Activated T-cell treated with anti-CD3 and anti-CD28 coated beads for 4 hours (primary cell): ENCODE results near the gene PVRIG.
"Not testable (repeated sequence)": the region's sequence is repeated elsewhere in the genome, so short reads cannot be mapped to it uniquely, and the experiment has no call there.

Source experiments
- DNase-seq: peaks from one replicate; pipeline ENCODE4 v3.0.0-alpha.2; 2020

The PVRIG gene

GRCh38 chr7:100195901-100196322 lies 23.8 kb upstream of the PVRIG start:
- DNase-seq, result not testable (repeated sequence)

DNA sequence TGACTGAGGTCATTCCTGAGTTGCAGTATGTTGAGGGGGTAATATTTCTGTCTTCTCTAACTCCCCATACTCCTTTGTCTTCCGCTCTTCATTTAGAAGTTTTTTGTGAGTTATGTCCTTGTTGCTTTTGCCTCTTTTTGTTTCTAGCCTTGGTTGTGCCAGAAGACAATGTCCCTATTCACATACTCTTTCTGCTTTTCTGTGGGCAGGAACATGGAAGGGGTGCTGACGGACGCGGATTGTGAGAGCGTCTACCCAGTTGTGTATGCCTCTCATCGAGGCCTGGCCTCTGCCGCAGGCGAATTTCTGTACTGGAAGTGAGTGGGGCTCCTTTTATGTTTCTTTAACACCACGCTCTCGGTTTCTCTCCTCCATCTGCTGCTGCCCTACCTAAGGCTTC lies 21.5 kb upstream of the PVRIG start:
- DNase-seq, result no peak

DNA sequence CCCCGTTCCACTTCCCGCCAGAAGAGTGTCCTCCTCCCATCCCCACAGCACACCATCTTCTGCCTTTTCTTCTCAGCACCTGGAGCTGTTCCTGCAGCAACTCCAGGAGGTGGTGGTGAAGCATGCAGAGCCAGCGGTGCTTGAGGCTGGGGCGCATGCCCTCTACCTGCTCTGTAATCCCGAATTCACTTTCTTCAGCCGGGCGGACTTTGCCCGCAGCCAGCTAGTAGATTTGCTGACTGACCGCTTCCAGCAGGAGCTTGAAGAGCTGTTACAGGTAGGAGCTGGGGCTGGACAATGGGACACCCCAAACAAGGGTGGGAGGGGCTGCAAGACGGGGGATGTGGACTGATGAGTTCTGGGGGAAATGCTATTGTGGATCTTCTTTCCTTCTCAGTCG lies 19.1 kb upstream of the PVRIG start:
- no peak for DNase-seq

- DNase-seq, result no peak
Measured at GRCh38 chr7:100204454-100204853, 15.3 kb upstream of the PVRIG start.

DNA sequence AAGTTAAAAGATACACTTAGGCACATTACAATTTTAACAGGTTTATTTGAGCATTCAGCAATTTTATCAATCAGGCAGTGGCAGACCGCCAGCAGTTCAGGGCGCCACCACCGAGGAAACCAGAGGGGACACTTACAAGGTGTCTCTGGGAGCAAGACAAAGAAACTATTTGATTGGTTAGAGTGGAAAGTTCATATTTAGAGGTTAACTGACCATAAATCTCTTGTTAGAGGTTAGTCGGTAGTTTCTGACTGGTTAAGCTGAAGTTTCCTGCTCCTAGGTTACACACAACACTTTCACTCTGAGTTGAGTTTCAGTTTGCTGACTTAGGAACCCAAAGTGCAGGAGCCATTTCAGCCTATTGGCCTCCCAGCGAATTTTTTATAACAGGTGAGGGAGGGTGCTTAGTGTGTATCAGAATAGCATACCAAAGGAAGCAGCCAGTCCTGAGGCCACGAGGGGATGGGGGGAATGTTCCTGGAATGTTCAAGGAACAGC lies 10.8 kb upstream of the PVRIG start:
- DNase-seq, result no peak

DNA sequence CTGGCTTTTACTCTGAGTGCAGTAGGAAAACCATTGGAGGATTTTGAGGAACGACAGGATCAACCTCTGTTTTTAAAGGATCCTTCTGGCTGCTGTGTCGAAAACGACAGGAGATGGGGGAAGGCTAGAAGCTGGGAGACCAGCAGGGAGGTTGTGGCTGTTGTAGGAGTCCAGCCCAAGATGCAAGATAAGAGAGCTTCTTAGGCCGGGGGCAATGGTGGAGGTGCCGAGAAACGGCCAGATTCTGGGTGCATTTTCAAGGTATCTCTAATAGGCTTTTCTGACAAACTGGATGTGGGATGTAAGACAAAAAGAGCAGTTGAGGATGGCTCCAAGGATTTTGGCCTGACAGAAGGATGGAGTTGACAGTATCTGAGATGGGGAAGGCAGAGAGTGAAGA lies 10.3 kb upstream of the PVRIG start:
- no peak for DNase-seq

GRCh38 chr7:100210805-100211204 lies 8.9 kb upstream of the PVRIG start:
- no peak for DNase-seq

DNA sequence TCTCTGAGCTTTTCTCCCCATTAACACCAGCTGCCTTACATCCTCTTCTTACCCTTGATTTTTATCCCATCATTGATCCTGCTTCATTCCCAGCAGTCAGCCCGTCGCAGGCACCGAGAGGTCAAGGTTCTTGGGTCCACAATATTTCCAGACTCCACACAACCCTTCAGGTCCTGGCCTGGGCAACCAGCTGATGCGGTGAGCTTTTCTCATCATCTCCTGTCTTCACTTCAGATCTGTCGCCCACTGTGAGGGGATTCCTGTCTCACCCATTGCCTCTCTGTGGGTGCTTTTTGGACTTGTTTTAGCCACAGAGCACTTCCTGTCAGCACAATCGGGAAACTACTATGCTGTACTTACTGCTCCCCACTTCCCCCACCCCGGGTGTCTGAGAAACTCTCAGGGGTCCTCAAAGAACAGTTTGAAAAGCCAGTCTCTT lies 8.4 kb upstream of the PVRIG start:
- DNase-seq, result no peak

DNA sequence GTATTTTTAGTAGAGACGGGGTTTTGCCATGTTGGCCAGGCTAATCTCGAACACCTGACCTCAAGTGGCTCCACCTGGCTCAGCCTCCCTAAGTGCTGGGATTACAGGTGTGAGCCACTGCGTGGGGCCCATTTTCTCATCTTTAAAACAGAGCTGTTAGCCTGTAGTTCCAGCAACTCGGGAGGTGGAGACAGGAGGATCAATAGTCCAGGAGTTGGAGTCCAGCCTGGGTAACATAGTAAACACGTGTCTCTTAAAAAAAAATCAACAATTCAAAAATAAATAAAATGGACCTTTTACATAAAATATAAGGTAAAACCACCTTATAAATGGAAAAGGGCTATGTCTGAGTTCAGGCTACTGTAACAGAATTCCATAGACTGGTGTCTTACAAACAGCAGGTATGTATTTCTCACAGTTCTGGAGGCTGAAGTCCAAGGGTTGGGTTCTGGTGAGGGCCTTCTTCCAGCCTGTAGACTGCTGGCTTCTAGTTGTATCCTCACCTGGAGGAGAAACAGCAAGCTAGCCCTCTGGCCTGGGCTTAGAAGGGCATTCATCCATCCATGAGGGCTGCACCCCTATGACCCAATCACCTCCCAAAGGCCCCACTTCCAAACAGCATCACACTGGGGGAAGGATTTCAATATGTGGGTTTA lies 7.0 kb upstream of the PVRIG start:
- DNase-seq, result no peak

DNA sequence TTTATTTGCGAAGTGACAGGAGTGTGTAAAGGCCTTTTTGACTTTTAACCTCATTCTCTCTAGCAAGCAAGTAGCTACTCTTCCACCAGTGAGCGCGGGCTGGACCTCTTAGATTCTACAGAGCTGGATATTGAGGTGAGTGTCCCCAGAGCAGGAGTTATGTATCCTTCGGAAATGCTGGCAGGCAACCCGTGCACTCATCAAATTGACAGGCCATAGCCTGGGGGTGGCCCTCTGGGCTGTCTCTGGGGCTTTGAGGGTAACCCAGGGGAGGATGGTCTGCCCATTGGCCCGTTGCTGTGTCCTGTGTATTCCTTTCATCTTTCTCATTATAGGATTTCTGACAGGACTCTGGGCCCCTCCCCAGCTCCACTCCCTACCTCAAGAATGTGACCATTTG lies 6.1 kb upstream of the PVRIG start:
- no peak for DNase-seq

- not testable (repeated sequence) for DNase-seq
Measured at GRCh38 chr7:100214356-100214755, 5.4 kb upstream of the PVRIG start.

DNA sequence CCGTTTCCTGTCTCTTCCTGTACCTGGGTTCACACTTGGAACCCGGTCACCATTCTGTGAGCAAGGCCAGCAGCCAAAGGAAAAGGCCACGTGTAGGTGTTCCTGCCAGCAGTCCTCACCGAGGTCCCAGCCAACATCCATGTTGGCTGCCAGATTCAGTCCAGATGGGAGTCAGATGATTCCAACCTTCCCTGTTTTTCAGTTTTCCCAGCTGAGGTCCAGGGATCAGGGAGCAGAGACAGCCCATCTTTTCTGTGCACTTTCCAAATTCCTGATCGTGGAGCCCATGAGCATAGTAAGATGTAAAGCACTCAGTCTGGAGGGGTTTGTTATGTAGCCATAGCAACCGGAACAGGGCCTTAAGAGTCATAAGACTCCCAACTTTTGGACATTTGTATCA lies 3.9 kb upstream of the PVRIG start:
- no peak for DNase-seq

DNA sequence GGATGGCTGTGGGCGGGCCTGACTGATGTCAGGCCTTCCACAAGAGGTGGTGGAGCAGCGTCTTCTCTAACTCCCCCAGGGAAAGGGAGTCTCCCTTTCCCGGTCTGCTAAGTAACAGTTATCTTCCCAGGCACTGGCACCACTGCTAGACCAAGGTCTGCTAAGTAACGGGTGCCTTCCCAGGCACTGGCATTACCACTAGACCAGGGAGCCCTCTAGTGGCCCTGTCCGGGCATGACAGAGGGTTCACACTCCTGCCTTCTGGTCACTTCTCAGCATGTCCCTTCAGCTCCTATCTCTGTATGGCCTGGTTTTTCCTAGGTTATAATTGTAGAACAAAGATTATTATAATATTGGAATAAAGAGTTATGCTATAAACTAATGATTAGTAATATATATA lies 1.8 kb upstream of the PVRIG start:
- peak; percentile 69 for DNase-seq

DNA sequence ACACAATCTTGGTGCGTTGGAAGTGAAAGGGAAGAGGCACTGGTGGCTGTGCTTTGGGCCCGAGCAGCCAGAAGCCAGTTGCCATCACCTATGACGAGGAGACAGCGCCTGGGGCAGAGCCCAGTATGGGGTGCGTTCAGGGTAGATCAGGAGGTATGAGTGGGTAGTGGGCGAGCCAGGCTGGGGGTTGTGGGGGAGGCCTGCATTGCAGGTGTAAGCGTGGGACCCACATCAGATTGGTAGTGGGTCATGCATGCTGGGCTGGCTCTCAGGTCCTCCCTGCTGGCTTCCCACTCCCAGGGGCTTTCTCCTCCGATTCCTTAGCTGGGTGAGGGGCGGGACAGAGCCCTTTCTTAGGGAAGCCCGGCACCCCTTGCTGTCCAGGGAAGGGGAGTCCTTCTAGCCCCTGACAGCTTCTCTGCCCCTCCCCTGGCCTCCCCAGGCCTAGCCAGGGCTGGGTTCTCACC lies 445 bp upstream of the PVRIG start:
- DNase-seq, result no peak

DNA sequence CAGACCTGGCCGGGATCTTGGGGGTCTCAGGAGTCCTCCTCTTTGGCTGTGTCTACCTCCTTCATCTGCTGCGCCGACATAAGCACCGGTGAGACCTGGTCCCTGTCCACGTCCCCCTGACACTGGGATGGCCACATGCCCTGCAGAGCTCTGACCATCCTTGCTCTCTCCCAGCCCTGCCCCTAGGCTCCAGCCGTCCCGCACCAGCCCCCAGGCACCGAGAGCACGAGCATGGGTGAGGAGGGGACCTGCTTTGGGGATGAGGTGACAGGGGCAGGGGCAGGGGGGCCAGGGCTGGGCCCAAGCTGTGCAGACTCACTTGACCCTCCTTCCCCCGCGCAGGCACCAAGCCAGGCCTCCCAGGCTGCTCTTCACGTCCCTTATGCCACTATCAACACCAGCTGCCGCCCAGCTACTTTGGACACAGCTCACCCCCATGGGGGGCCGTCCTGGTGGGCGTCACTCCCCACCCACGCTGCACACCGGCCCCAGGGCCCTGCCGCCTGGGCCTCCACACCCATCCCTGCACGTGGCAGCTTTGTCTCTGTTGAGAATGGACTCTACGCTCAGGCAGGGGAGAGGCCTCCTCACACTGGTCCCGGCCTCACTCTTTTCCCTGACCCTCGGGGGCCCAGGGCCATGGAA lies 959 bp downstream of the PVRIG start:
- DNase-seq, result no peak

GRCh38 chr7:100221231-100221718 lies 1.5 kb downstream of the PVRIG start:
- DNase-seq, result peak; percentile 70

- DNase-seq, result no peak
Measured at GRCh38 chr7:100221767-100222444, 2.2 kb downstream of the PVRIG start.

GRCh38 chr7:100222445-100223132 lies 2.8 kb downstream of the PVRIG start:
- DNase-seq, result no peak

DNA sequence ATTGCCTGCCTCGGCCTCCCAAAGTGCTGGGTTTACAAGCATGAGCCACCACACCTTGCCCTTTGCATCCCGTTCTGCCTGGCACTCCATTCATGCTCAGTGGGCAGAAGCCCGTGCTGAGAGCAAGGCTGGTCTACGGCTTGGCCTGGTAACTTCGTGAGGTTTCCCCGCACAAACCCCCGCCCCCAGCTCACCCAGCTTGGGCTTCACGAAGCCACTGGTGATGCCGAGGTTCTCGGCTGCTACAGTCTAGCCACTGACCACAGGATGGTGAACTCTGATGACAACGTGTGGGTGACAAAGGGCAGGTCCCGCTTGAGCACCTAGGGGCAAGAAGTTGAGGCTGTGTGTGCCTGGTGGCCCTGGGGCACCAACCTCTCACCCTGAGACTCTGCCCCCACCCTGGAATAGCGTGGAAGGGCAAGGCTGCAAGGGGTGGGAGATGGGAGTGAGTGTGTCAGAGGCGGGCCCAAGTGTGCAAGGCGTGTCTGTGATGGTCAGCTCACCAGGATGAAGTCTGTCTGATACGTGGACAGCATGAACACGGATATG lies 3.7 kb downstream of the PVRIG start:
- DNase-seq, result not testable (repeated sequence)

DNA sequence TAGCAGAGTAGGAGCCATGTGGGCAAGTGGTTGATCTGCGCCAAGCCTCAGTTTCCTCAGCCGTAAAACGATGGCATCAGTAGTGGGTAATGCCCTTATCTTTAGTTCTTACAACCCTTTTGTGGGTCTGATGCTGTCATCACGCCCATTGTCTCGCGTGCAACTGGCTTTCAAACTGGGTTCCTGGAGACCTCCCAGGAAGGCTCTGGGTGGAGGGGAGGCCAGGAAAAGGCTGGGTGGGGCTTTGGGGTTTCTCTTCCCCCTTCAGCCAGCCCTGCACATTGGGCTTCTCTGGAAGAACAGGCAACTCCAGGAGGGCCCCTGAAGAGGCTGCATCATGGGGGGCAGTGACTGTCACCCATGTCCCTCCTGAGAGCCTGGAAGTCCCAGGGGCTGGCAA lies 5.1 kb downstream of the PVRIG start:
- not testable (repeated sequence) for DNase-seq

DNA sequence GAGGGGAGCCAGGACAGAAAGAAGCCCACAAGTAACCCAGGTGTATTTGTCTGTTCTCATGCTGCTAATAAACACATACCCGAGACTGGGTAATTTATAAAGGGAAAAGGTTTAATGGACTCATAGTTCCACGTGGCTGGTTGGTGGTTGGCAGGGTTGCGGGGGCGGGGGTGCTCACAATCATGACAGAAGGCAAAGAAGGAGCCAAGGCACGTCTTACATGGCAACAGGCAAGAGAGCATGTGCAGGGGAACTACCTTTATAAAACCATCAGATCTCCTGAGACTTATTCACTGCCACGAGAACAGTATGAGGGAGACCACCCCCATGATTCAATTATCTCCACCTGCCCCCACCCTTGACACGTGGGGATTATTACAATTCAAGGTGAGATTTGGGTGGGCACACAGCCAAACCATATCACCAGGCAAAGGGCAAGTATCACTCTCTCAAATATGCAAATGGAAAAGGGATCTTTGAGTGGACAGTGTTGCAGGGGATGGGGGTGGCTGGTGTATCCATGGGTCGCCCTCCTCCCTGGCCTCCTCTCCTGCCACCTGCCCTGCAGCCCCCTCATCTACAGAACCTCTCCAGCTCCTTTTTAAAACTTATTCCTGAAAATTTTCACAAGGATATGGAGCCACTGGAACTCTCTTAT lies 15.0 kb downstream of the PVRIG start:
- DNase-seq, result not testable (repeated sequence)

- not testable (repeated sequence) for DNase-seq
Measured at GRCh38 chr7:100239975-100240374, 20.2 kb downstream of the PVRIG start.
